K562 (cell line): ENCODE results near the gene KIAA0319L. TPM values are rescaled to one million over a fixed set of nuclear protein-coding genes. Genes with fewer than 3 reads are reported as not detected.

Experiments
- CCNT2 ChIP-seq: IDR thresholded peaks from 2 replicates; pipeline ENCODE4 v1.6.1; 2011; ENCODE audit warnings: borderline replicate concordance, low read depth, mild to moderate bottlenecking, moderate library complexity, mixed read lengths, low read length; ENCODE audit not compliant: insufficient read length; ENCODE audit errors: extremely low read depth
- COPS2 ChIP-seq: fragments of 450-650 bp; conservative IDR thresholded peaks from 2 replicates; pipeline ENCODE4 v1.6.1; 2016; ENCODE audit warnings: mild to moderate bottlenecking, moderate library complexity
- DEAF1 ChIP-seq: fragments of 450-650 bp; formaldehyde crosslinking; IDR thresholded peaks from 2 replicates; pipeline ENCODE4 v1.4.0; 2020; ENCODE audit warnings: mild to moderate bottlenecking, moderate library complexity
- ETV6 ChIP-seq, 3 experiments: fragments of 150-350 bp in 1 of 3; sonication (generic) in 1 of 3; formaldehyde crosslinking in 1 of 3; IDR thresholded peaks; 2 replicates each; pipeline versions ENCODE4 v1.6.1 to v1.8.0; 2014 to 2022; ENCODE audit warnings: borderline replicate concordance in 2 of 3, low read depth in 2 of 3, antibody characterized with exemption in 1 of 3, low read length in 1 of 3, mild to moderate bottlenecking in 1 of 3, missing genetic modification reagents in 1 of 3
- GATAD2B ChIP-seq: fragments of 450-650 bp; IDR thresholded peaks from 2 replicates; pipeline ENCODE4 v1.6.1; 2017; ENCODE audit warnings: mild to moderate bottlenecking, borderline replicate concordance
- HDAC3 ChIP-seq: fragments of 450-650 bp; IDR thresholded peaks from 2 replicates; pipeline ENCODE4 v1.6.1; 2018; ENCODE audit warnings: borderline replicate concordance, mild to moderate bottlenecking, moderate library complexity; ENCODE audit not compliant: partially characterized antibody
- HNRNPUL1 ChIP-seq: fragments of 200-400 bp; formaldehyde crosslinking; IDR thresholded peaks from 2 replicates; pipeline ENCODE4 v1.6.1; 2017; ENCODE audit warnings: low read length
- IFI16 ChIP-seq: fragments of 250-450 bp; sonication (Bioruptor Pico); IDR thresholded peaks from 2 replicates; pipeline ENCODE4 v2.1.2; 2022; ENCODE audit warnings: mild to moderate bottlenecking, inconsistent platforms
- ILK ChIP-seq: fragments of 450-650 bp; IDR thresholded peaks from 2 replicates; pipeline ENCODE4 v1.6.1; 2016; ENCODE audit warnings: missing genetic modification characterization, low read depth, mild to moderate bottlenecking, missing compliant biosample characterization, moderate library complexity, borderline replicate concordance
- KAT7 ChIP-seq: sonication (generic); formaldehyde crosslinking; IDR thresholded peaks from 2 replicates; pipeline ENCODE4 v1.8.0; 2022; ENCODE audit warnings: missing genetic modification reagents, mild to moderate bottlenecking, borderline replicate concordance
- MAFF ChIP-seq: IDR thresholded peaks from 2 replicates; pipeline ENCODE4 v1.6.1; 2012; ENCODE audit warnings: low read length, improper control_type of control experiment
- MAZ ChIP-seq, 2 experiments: fragments of 450-650 bp in 1 of 2; sonication (generic) in 1 of 2; formaldehyde crosslinking; IDR thresholded peaks in 1 of 2; conservative IDR thresholded peaks in 1 of 2; 2 replicates each; pipeline versions ENCODE4 v1.4.0 to v1.5.0; 2020; ENCODE audit warnings: mild to moderate bottlenecking in 1 of 2, missing genetic modification reagents in 1 of 2
- MYNN ChIP-seq, 2 experiments: sonication (generic); formaldehyde crosslinking in 1 of 2; IDR thresholded peaks; 2 replicates each; pipeline versions ENCODE4 v1.5.0 to v1.6.1; 2016 to 2020; ENCODE audit warnings: antibody characterized with exemption in 1 of 2, missing genetic modification reagents in 1 of 2
- RB1 ChIP-seq: fragments of 450-650 bp; IDR thresholded peaks from 2 replicates; pipeline ENCODE4 v1.6.1; 2017; ENCODE audit warnings: low read depth, mild to moderate bottlenecking
- ZFP36 ChIP-seq: fragments of 150-350 bp; IDR thresholded peaks from 2 replicates; pipeline ENCODE4 v1.6.1; 2018; ENCODE audit warnings: low read length, low read depth; ENCODE audit not compliant: partially characterized antibody
- ZNF263 ChIP-seq: sonication (generic); formaldehyde crosslinking; IDR thresholded peaks from 2 replicates; pipeline ENCODE4 v1.8.0; 2022; ENCODE audit warnings: mild to moderate bottlenecking, missing genetic modification reagents, borderline replicate concordance
- ZNF282 ChIP-seq: sonication (generic); formaldehyde crosslinking; IDR thresholded peaks from 2 replicates; pipeline ENCODE4 v1.8.1; 2023; ENCODE audit warnings: missing genetic modification reagents
- ZNF449 ChIP-seq: fragments of 250-450 bp; sonication (Bioruptor Pico); IDR thresholded peaks from 2 replicates; pipeline ENCODE4 v1.8.0; 2022; ENCODE audit warnings: moderate library complexity, mild to moderate bottlenecking, inconsistent platforms
- ZNF518B ChIP-seq: fragments of 250-450 bp; sonication (Bioruptor Pico); IDR thresholded peaks from 2 replicates; pipeline ENCODE4 v1.5.0; 2021; ENCODE audit warnings: mild to moderate bottlenecking, moderate library complexity
- polyA plus RNA-seq, 8 experiments: library from polyadenylated mRNA; depleted of rRNA in 4 of 8; stranded (reverse) in 5 of 8; unstranded in 3 of 8; fragments of >200 nt; fragmentation: Nextera tagmentation in 2 of 8; fragmentation: Illumina TruSeq in 1 of 8; extraction: Ambion mirVana in 2 of 8; extraction: Trizol in 1 of 8; gene quantifications; 2 replicates each; pipeline versions ENCODE4 v1.2.1 to v1.2.3, GENCODE V29; 2011 to 2014; ENCODE audit warnings: inconsistent platforms in 1 of 8, missing spikeins in 1 of 8
- total RNA-seq, 7 experiments: library from RNA; depleted of rRNA in 6 of 7; stranded (reverse); fragments of >200 nt in 6 of 7; fragmentation: Illumina TruSeq in 2 of 7; extraction: Trizol in 2 of 7; gene quantifications; 2 replicates each; pipeline versions ENCODE4 v1.2.1 to v1.2.3, GENCODE V29; 2011 to 2021; ENCODE audit warnings: low replicate concordance in 1 of 7

The KIAA0319L gene
- total and polyA plus RNA-seq, 9 of the 15 experiments (the other 6 are each of a cell fraction or from before 2014, with no cell fraction given), result 2.4 to 51.7 (median 27.4) TPM

GRCh38 chr1:35451125-35451528 is 106.1 kb downstream of the KIAA0319L start (continued):
- TF ChIP-seq GATAD2B (no peak), MYNN (IDR thresholded peaks at IDR 0.05) (no peak), MYNN (CRISPR knock-in tag; IDR thresholded peaks at IDR 0.05) (no peak), ZNF263 (CRISPR knock-in tag) (no peak), DEAF1 (CRISPR knock-in tag) (peak; percentile 78), ETV6 (IDR thresholded peaks at IDR 0.05; ENCODE audit: borderline replicate concordance in 1 of 2, low read depth in 2 of 2, low read length in 1 of 2) (no peak), ETV6 (CRISPR knock-in tag; IDR thresholded peaks at IDR 0.05; ENCODE audit: borderline replicate concordance) (no peak), ZNF282 (CRISPR knock-in tag) (no peak), MAFF (no peak), COPS2 (no peak), ZNF518B (no peak), HDAC3 (no peak), ZFP36 (no peak), HNRNPUL1 (no peak), ILK (tag) (no peak), KAT7 (no peak), IFI16 (no peak), MAZ (CRISPR knock-in tag; conservative IDR thresholded peaks at IDR 0.05 in 1 of 2, IDR thresholded peaks at IDR 0.05 in 1 of 2) (peak in 1 of 2 experiments; percentile 28; a peak in 1 of 4 replicates), RB1 (0 out of 2 replicates have a peak, but pooled peaks have one; percentile 45), ZNF449 (no peak), CCNT2 (no peak)
